SK-N-SH (cell line): ENCODE results near the gene NUFIP2. TPM values are rescaled to one million over a fixed set of nuclear protein-coding genes. Genes with fewer than 3 reads are reported as not detected.

Source experiments
- CTCF ChIA-PET: fragments of 300-600, 350-600 bp; formaldehyde crosslinking; extraction: SDS; loops from one replicate; lab custom pipeline; 2021; lab: Yijun Ruan, JAX
- POLR2A ChIA-PET: fragments of 350-600 bp; sonication (Branson Sonifier 250); formaldehyde crosslinking; extraction: SDS; loops from one replicate; lab custom pipeline; 2020; ENCODE audit warnings: antibody characterized with exemption, inconsistent platforms; lab: Yijun Ruan, JAX
- DNase-seq: peaks from one replicate; pipeline ENCODE4 v3.0.0; 2012
- H2AFZ ChIP-seq: fragments of 200-600 bp; sonication (generic); 2 replicates; pipeline ENCODE4 v1.8.1; 2016; ENCODE audit warnings: antibody characterized with exemption, mild to moderate bottlenecking, low read depth
- H3F3A ChIP-seq: fragments of 200-600 bp; sonication (generic); replicated peaks from 2 replicates; pipeline ENCODE3; 2016; ENCODE audit warnings: antibody characterized with exemption, mild to moderate bottlenecking; ENCODE audit not compliant: insufficient read depth
- H3K27ac ChIP-seq, 2 experiments: fragments of 200-500 bp in 1 of 2; fragments of 200-600 bp in 1 of 2; sonication (Bioruptor generic) in 1 of 2; sonication (generic), shearing (Covaris generic) in 1 of 2; 2 replicates each; pipeline versions ENCODE4 v1.5.1 to v1.6.1; 2014 to 2016; ENCODE audit warnings: low read depth in 2 of 2, inconsistent platforms in 1 of 2, low read length in 1 of 2, mild to moderate bottlenecking in 1 of 2, mixed read lengths in 1 of 2
- H3K27me3 ChIP-seq: fragments of 200-600 bp; sonication (generic), shearing (Covaris generic); 2 replicates; pipeline ENCODE4 v1.6.1; 2016; ENCODE audit warnings: mixed run types; ENCODE audit not compliant: insufficient read depth
- H3K36me3 ChIP-seq, 2 experiments: fragments of 200-500 bp in 1 of 2; fragments of 200-600 bp in 1 of 2; sonication (Bioruptor generic) in 1 of 2; sonication (generic) in 1 of 2; replicated peaks in 1 of 2; 2 replicates each; pipeline versions ENCODE3 to v1.5.1; 2014 to 2016; ENCODE audit warnings: low read length in 1 of 2, mild to moderate bottlenecking in 1 of 2; ENCODE audit not compliant: insufficient read depth in 2 of 2, control insufficient read depth in 1 of 2
- H3K4me1 ChIP-seq, 2 experiments: fragments of 200-500 bp in 1 of 2; fragments of 200-600 bp in 1 of 2; sonication (Bioruptor generic) in 1 of 2; sonication (generic), shearing (Covaris generic) in 1 of 2; 2 replicates each; pipeline versions ENCODE4 v1.5.1 to v1.6.1; 2014 to 2016; ENCODE audit warnings: low read depth in 1 of 2, low read length in 1 of 2, mixed run types in 1 of 2; ENCODE audit not compliant: insufficient read depth in 2 of 2, control insufficient read depth in 1 of 2
- H3K4me2 ChIP-seq: fragments of 200-600 bp; sonication (generic), shearing (Covaris generic); 2 replicates; pipeline ENCODE4 v1.6.1; 2017; ENCODE audit warnings: mixed run types
- H3K4me3 ChIP-seq, 2 experiments: fragments of 200-500 bp in 1 of 2; fragments of 200-600 bp in 1 of 2; sonication (Bioruptor generic) in 1 of 2; sonication (generic), shearing (Covaris generic) in 1 of 2; 2 replicates each; pipeline versions ENCODE4 v1.5.1 to v1.8.1; 2014 to 2016; ENCODE audit warnings: low read depth in 2 of 2, inconsistent platforms in 1 of 2, low read length in 1 of 2, mild to moderate bottlenecking in 1 of 2, mixed read lengths in 1 of 2, moderate library complexity in 1 of 2
- H3K79me2 ChIP-seq: fragments of 200-600 bp; sonication (generic); 2 replicates; pipeline ENCODE4 v1.8.1; 2017; ENCODE audit warnings: mild to moderate bottlenecking; ENCODE audit not compliant: insufficient read depth
- H3K9ac ChIP-seq: fragments of 200-600 bp; sonication (generic); 2 replicates; pipeline ENCODE4 v1.6.1; 2017; ENCODE audit warnings: mixed run types
- H3K9me2 ChIP-seq: fragments of 200-600 bp; sonication (generic); 2 replicates; pipeline ENCODE4 v1.6.1; 2017; ENCODE audit warnings: mixed run types
- H3K9me3 ChIP-seq: fragments of 200-600 bp; sonication (generic); 2 replicates; pipeline ENCODE4 v1.6.1; 2017; ENCODE audit warnings: mixed run types, mild to moderate bottlenecking, moderate library complexity
- H4K20me1 ChIP-seq: fragments of 200-600 bp; sonication (generic); 2 replicates; pipeline ENCODE4 v1.6.1; 2017; ENCODE audit warnings: mild to moderate bottlenecking, mixed run types; ENCODE audit not compliant: insufficient read depth
- CHD2 ChIP-seq: fragments of 150-350 bp; IDR thresholded peaks from 2 replicates; pipeline ENCODE4 v1.6.1; 2018; ENCODE audit warnings: low read length; ENCODE audit not compliant: partially characterized antibody
- EZH2phosphoT487 ChIP-seq: fragments of 200-600 bp; sonication (generic); IDR thresholded peaks from 2 replicates; pipeline ENCODE4 v1.6.1; 2017; ENCODE audit warnings: low read depth, mixed run types, mild to moderate bottlenecking, antibody characterized with exemption, moderate library complexity, borderline replicate concordance
- GABPA ChIP-seq: IDR thresholded peaks from 2 replicates; pipeline ENCODE4 v1.4.0; 2012; ENCODE audit warnings: low read depth, mild to moderate bottlenecking
- GATA2 ChIP-seq: sonication (generic); formaldehyde crosslinking; IDR thresholded peaks from 2 replicates; pipeline ENCODE4 v1.5.0; 2020; ENCODE audit warnings: mild to moderate bottlenecking, missing genetic modification reagents
- MEF2A ChIP-seq: IDR thresholded peaks from 2 replicates; pipeline ENCODE4 v1.4.0; 2012; ENCODE audit warnings: low read depth, borderline replicate concordance
- NFIC ChIP-seq: IDR thresholded peaks from 2 replicates; pipeline ENCODE4 v1.4.0; 2012; ENCODE audit warnings: borderline replicate concordance
- POLR2AphosphoS5 ChIP-seq: IDR thresholded peaks from 2 replicates; pipeline ENCODE4 v1.6.1; 2012; ENCODE audit warnings: low read depth, low read length
- SIN3A ChIP-seq: IDR thresholded peaks from 2 replicates; pipeline ENCODE4 v1.6.1; 2012; ENCODE audit warnings: low read depth, mild to moderate bottlenecking, low read length, moderate library complexity, borderline replicate concordance
- SMC3 ChIP-seq: IDR thresholded peaks from 2 replicates; pipeline ENCODE4 v1.6.1; 2012; ENCODE audit warnings: low read depth, low read length, improper control_type of control experiment
- TAF1 ChIP-seq: IDR thresholded peaks from 2 replicates; pipeline ENCODE4 v1.6.1; 2012; ENCODE audit warnings: low read depth, mild to moderate bottlenecking, low read length, moderate library complexity, borderline replicate concordance
- TEAD4 ChIP-seq: IDR thresholded peaks from 2 replicates; pipeline ENCODE4 v1.4.0; 2012; ENCODE audit warnings: mild to moderate bottlenecking, borderline replicate concordance; ENCODE audit not compliant: insufficient read depth
- WGBS: methylation state at CpG from one replicate; pipeline ENCODE4 v1.1.6; 2017; ENCODE audit warnings: low lambda C conversion rate; 5-methylcytosine and 5-hydroxymethylcytosine counted together
- polyA plus RNA-seq, 3 experiments: library from polyadenylated mRNA; depleted of rRNA; stranded (reverse); fragments of >200 nt; gene quantifications; 2 replicates each; pipeline ENCODE4 v1.2.3, GENCODE V29; 2012
- TF ChIP-seq, protein P1 (sequence below): IDR thresholded peaks from 2 replicates; pipeline ENCODE4 v1.4.0; 2012; ENCODE audit warnings: low read depth, borderline replicate concordance
- TF ChIP-seq, protein P2 (sequence below): IDR thresholded peaks from 2 replicates; pipeline ENCODE4 v1.6.1; 2012; ENCODE audit warnings: mild to moderate bottlenecking, low read depth, low read length, moderate library complexity
- TF ChIP-seq, protein P3 (sequence below): IDR thresholded peaks from 2 replicates; pipeline ENCODE4 v1.4.0; 2012; ENCODE audit warnings: low read depth
- TF ChIP-seq, protein P4 (sequence below): fragments of 150-350 bp; IDR thresholded peaks from 2 replicates; pipeline ENCODE4 v1.6.1; 2017; ENCODE audit warnings: antibody characterized with exemption, low read length, low read depth, borderline replicate concordance

NUFIP2 gene
- polyA plus RNA-seq, 1 of the 3 experiments (the other 2 are of a cell fraction), result 9.0 TPM

DNA sequence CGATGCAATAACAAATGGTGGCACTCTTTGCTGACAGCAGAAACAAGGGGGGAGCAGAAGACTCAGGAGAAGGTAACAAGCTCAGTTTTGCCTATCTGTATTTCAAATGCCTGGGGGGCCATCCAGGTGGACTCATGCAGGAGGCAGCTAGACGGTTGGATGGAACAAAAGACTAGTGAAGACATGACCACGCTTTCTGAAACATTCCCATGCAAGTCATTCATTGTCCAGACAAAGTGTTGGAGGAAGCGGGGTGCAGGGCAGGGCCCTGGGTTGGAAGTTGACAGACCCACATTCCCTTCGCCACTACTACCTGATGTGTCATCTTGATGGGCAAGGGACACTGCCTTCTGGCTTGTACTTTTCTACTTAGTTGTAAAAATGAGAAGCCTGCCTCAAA lies 77.1 kb downstream of the NUFIP2 start:
- POLR2A ChIA-PET, result no interaction called here
- TF ChIP-seq TAF1 (no peak), MEF2A (no peak), CHD2 (no peak), SMC3 (no peak), TEAD4 (no peak), GATA2 (CRISPR knock-in tag) (no peak), NFIC (no peak), POLR2AphosphoS5 (no peak), SIN3A (no peak), EZH2phosphoT487 (no peak), GABPA (no peak)
- TF ChIP-seq, protein P1, sequence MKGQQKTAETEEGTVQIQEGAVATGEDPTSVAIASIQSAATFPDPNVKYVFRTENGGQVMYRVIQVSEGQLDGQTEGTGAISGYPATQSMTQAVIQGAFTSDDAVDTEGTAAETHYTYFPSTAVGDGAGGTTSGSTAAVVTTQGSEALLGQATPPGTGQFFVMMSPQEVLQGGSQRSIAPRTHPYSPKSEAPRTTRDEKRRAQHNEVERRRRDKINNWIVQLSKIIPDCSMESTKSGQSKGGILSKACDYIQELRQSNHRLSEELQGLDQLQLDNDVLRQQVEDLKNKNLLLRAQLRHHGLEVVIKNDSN, result no peak
- TF ChIP-seq, protein P2, sequence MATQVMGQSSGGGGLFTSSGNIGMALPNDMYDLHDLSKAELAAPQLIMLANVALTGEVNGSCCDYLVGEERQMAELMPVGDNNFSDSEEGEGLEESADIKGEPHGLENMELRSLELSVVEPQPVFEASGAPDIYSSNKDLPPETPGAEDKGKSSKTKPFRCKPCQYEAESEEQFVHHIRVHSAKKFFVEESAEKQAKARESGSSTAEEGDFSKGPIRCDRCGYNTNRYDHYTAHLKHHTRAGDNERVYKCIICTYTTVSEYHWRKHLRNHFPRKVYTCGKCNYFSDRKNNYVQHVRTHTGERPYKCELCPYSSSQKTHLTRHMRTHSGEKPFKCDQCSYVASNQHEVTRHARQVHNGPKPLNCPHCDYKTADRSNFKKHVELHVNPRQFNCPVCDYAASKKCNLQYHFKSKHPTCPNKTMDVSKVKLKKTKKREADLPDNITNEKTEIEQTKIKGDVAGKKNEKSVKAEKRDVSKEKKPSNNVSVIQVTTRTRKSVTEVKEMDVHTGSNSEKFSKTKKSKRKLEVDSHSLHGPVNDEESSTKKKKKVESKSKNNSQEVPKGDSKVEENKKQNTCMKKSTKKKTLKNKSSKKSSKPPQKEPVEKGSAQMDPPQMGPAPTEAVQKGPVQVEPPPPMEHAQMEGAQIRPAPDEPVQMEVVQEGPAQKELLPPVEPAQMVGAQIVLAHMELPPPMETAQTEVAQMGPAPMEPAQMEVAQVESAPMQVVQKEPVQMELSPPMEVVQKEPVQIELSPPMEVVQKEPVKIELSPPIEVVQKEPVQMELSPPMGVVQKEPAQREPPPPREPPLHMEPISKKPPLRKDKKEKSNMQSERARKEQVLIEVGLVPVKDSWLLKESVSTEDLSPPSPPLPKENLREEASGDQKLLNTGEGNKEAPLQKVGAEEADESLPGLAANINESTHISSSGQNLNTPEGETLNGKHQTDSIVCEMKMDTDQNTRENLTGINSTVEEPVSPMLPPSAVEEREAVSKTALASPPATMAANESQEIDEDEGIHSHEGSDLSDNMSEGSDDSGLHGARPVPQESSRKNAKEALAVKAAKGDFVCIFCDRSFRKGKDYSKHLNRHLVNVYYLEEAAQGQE, result no peak
- TF ChIP-seq, protein P3, sequence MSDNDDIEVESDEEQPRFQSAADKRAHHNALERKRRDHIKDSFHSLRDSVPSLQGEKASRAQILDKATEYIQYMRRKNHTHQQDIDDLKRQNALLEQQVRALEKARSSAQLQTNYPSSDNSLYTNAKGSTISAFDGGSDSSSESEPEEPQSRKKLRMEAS, result no peak
- TF ChIP-seq, protein P4, sequence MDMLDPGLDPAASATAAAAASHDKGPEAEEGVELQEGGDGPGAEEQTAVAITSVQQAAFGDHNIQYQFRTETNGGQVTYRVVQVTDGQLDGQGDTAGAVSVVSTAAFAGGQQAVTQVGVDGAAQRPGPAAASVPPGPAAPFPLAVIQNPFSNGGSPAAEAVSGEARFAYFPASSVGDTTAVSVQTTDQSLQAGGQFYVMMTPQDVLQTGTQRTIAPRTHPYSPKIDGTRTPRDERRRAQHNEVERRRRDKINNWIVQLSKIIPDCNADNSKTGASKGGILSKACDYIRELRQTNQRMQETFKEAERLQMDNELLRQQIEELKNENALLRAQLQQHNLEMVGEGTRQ, result no peak
- CTCF ChIA-PET, result interaction anchor here (0.6 to 19.8 kb wide), 7 partner anchors 9 to 100 kb away, joined by 3 to 438 read pairs (median 10); partner anchors contain the start of gene MYO18A

More for the DNA sequence above, 77.1 kb downstream of the NUFIP2 start:
- no peak overlapping the region for H3K9ac ChIP-seq
- H3K4me3 ChIP-seq, result no peak overlapping the region
- no peaks in the 10 kb centered on the region for H3K9me3 ChIP-seq
- H3K27me3 ChIP-seq, result no peaks in the 10 kb centered on the region
- no peaks in the 10 kb centered on the region for H3K9me2 ChIP-seq
- H3F3A ChIP-seq, result no peaks in the 10 kb centered on the region
- H3K36me3 ChIP-seq, result no peaks in the 10 kb centered on the region
- 86% methylated on average over 5 of the region's 5 CpGs for WGBS
- H3K4me1 ChIP-seq, result peaks cover 0 to 2% of the 10 kb centered on the region in 2 experiments; a peak in 1 of 4 replicates
- H4K20me1 ChIP-seq, result no peaks in the 10 kb centered on the region
- no peak overlapping the region for H3K4me2 ChIP-seq
- H3K27ac ChIP-seq, result no peak overlapping the region
- no peak overlapping the region for H2AFZ ChIP-seq
- no peak for DNase-seq
- no peaks in the 10 kb centered on the region for H3K79me2 ChIP-seq
